Endothelial cell of umbilical vein (primary cell): ENCODE data around the gene MYH15. TPM values are rescaled to one million over a fixed set of nuclear protein-coding genes. Genes with fewer than 3 reads are reported as not detected.

Source experiments
- BruUV-seq: library from RNA; stranded (reverse); fragments of 400-500 nt; replicated peaks from 2 replicates; lab custom pipeline; 2021; lab: Mats Ljungman, UMichigan
- CTCF ChIA-PET: fragments of 300-600, 350-600 bp; sonication (Branson Sonifier 250); formaldehyde crosslinking; loops from one replicate; lab custom pipeline; 2021; ENCODE audit warnings: antibody characterized with exemption, inconsistent platforms; lab: Charles Lee
- POLR2A ChIA-PET: fragments of 300-600, 350-600 bp; sonication (Branson Sonifier 250); formaldehyde crosslinking; loops from one replicate; lab custom pipeline; 2021; ENCODE audit warnings: antibody characterized with exemption, inconsistent platforms; lab: Charles Lee
- DNase-seq: peaks from one replicate; pipeline ENCODE4 v3.0.0-alpha.2; 2011; ENCODE audit warnings: low read depth, low spot score
- FAIRE-seq: peaks from 2 replicates; lab custom pipeline; 2011; peaks lifted over from hg19 to GRCh38; lab: Jason Lieb, UNC
- H2AFZ ChIP-seq: 2 replicates; pipeline ENCODE4 v1.6.0; 2012; ENCODE audit warnings: low read depth, low read length, control low read depth, inconsistent platforms
- H3K27ac ChIP-seq: 2 replicates; pipeline ENCODE4 v1.5.1; 2011; ENCODE audit warnings: low read depth, mild to moderate bottlenecking, control low read depth, low read length, moderate library complexity; ENCODE audit not compliant: insufficient read depth
- H3K27me3 ChIP-seq, 2 experiments: 2 replicates each; pipeline versions ENCODE4 v1.6.0 to v1.6.1; 2011; ENCODE audit warnings: low read length in 2 of 2, mixed read lengths in 1 of 2; ENCODE audit not compliant: control insufficient read depth in 2 of 2, insufficient read depth in 2 of 2
- H3K36me3 ChIP-seq, 2 experiments: 2 replicates in 1 of 2; 3 replicates in 1 of 2; pipeline ENCODE4 v1.5.1; 2011; ENCODE audit warnings: low read length in 2 of 2, mild to moderate bottlenecking in 1 of 2, moderate library complexity in 1 of 2; ENCODE audit not compliant: control insufficient read depth in 2 of 2, insufficient read depth in 2 of 2; ENCODE audit errors: extremely low read depth in 1 of 2
- H3K4me1 ChIP-seq: 3 replicates; pipeline ENCODE4 v1.5.1; 2011; ENCODE audit warnings: mild to moderate bottlenecking, low read length; ENCODE audit not compliant: control insufficient read depth, insufficient read depth; ENCODE audit errors: extremely low read depth
- H3K4me2 ChIP-seq: 2 replicates; pipeline ENCODE4 v1.6.1; 2011; ENCODE audit warnings: low read length, control low read depth, mixed read lengths; ENCODE audit not compliant: insufficient read depth
- H3K4me3 ChIP-seq, 3 experiments: fragments of 200-600 bp in 1 of 3; sonication (generic), shearing (Covaris generic) in 1 of 3; replicated peaks in 1 of 3; 2 replicates each; pipeline ENCODE4 v1.5.1; 2011 to 2016; ENCODE audit warnings: control low read depth in 3 of 3, low read length in 3 of 3, mild to moderate bottlenecking in 2 of 3, inconsistent platforms in 1 of 3, low read depth in 1 of 3, moderate library complexity in 1 of 3; ENCODE audit not compliant: insufficient read depth in 1 of 3
- H3K79me2 ChIP-seq: 2 replicates; pipeline ENCODE4 v1.6.0; 2012; ENCODE audit warnings: low read length, inconsistent platforms; ENCODE audit not compliant: control insufficient read depth, insufficient read depth
- H3K9ac ChIP-seq: replicated peaks from 2 replicates; pipeline ENCODE3; 2011; ENCODE audit warnings: low read length, control low read depth; ENCODE audit not compliant: insufficient read depth; ENCODE audit errors: extremely low read depth
- H3K9me1 ChIP-seq: replicated peaks from 3 replicates; pipeline ENCODE4 v1.6.0; 2011; ENCODE audit warnings: mild to moderate bottlenecking, low read length; ENCODE audit not compliant: control insufficient read depth, insufficient read depth; ENCODE audit errors: extremely low read depth
- H3K9me3 ChIP-seq: replicated peaks from 2 replicates; pipeline ENCODE4 v1.5.1; 2012; ENCODE audit warnings: low read length, inconsistent platforms; ENCODE audit not compliant: control insufficient read depth, insufficient read depth
- H4K20me1 ChIP-seq: replicated peaks from 2 replicates; pipeline ENCODE3; 2011; ENCODE audit warnings: mild to moderate bottlenecking, low read length; ENCODE audit not compliant: control insufficient read depth, insufficient read depth; ENCODE audit errors: extremely low read depth
- FOS ChIP-seq: IDR thresholded peaks from 2 replicates; pipeline ENCODE4 v1.6.1; 2011; ENCODE audit warnings: mild to moderate bottlenecking, low read length, moderate library complexity, borderline replicate concordance; ENCODE audit not compliant: insufficient read depth
- GATA2 ChIP-seq: IDR thresholded peaks from 2 replicates; pipeline ENCODE4 v1.7.0; 2011; ENCODE audit warnings: low read depth, mild to moderate bottlenecking, moderate library complexity, mixed read lengths, low read length; ENCODE audit not compliant: insufficient read length, insufficient read depth
- POLR2A ChIP-seq: IDR thresholded peaks from 2 replicates; pipeline ENCODE4 v1.6.1; 2012; ENCODE audit warnings: low read depth, mild to moderate bottlenecking, control low read depth, low read length
- POLR2AphosphoS5 ChIP-seq: IDR thresholded peaks from 2 replicates; pipeline ENCODE4 v1.6.1; 2012; ENCODE audit warnings: low read depth, mild to moderate bottlenecking, control low read depth, low read length, moderate library complexity; ENCODE audit not compliant: insufficient read depth
- dilution Hi-C: fragments of 300-500 bp; cut with MboI; formaldehyde crosslinking; loops from one replicate; pipeline ENCODE4 v1.15.0; 2019; ENCODE audit warnings: low sequenced_read_pairs; ENCODE audit not compliant: extremely low pct_ligation_motif_present
- intact Hi-C: fragments of 100-400 bp; cut with micrococcal nuclease; formaldehyde crosslinking; loops from one replicate; pipeline ENCODE4 v1.10.0; 2022
- polyA plus RNA-seq, 4 experiments: library from polyadenylated mRNA; depleted of rRNA in 3 of 4; stranded (reverse) in 3 of 4; unstranded in 1 of 4; fragments of >200 nt; gene quantifications; 2 replicates each; pipeline versions ENCODE4 v1.2.1 to v1.2.3, GENCODE V29; 2011 to 2012; ENCODE audit warnings: missing spikeins in 1 of 4
- total RNA-seq: library from RNA; stranded (reverse); gene quantifications from 2 replicates; pipeline ENCODE4 v1.2.3, GENCODE V29; 2021
- TF ChIP-seq, protein P1 (sequence below), 2 donors: IDR thresholded peaks; 1 replicate in 1 of 2; 2 replicates in 1 of 2; pipeline ENCODE4 v1.5.1; 2011; ENCODE audit warnings: low read length in 2 of 2, mild to moderate bottlenecking in 2 of 2, moderate library complexity in 2 of 2, control low read depth in 1 of 2, inconsistent platforms in 1 of 2, low read depth in 1 of 2; ENCODE audit not compliant: insufficient read depth in 1 of 2; ENCODE audit errors: extremely low read depth in 1 of 2

The MYH15 gene
- total and polyA plus RNA-seq, 2 donors (not counting 3 experiments of a cell fraction or from before 2014, with no cell fraction given): 0.27 TPM; not detected in 1

DNA sequence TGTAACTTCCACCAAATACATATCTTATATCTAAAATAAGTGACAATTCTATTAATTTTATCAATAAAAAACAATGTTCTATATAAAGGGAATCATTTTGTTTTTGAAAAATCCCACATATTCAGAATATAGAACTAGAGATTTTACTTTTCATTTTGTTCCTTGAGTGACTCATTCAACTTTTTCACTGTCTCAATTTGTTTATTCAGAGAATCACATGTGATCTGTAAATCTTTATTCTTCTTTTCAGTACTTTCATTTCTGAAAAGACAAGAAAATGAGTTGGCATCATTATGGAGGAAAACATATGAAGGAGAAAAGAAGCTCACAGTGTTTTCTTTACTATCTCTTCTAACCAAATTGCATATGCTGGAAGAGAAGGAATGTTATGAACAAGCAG lies 43.8 kb upstream of the MYH15 start:
- ChIA-PET CTCF (interaction anchor here (0.6 to 5.7 kb wide), 5 partner anchors 8 to 77 kb away, joined by 3 to 122 read pairs (median 4); no protein-coding TSS in a partner anchor), POLR2A (no interaction called here)
- Histone ChIP-seq H3K27ac (peak overlapping the region; percentile 21), H3K9ac (no peak overlapping the region), H4K20me1 (no peaks in the 10 kb centered on the region), H3K27me3 (no peaks in the 10 kb centered on the region), H3K4me2 (no peak overlapping the region), H3K9me1 (no peaks in the 10 kb centered on the region), H3K4me1 (peaks cover 1% of the 10 kb centered on the region), H3K4me3 (no peak overlapping the region), H3K9me3 (no peaks in the 10 kb centered on the region), H2AFZ (no peak overlapping the region), H3K79me2 (no peaks in the 10 kb centered on the region), H3K36me3 (peaks cover 0 to 11% of the 10 kb centered on the region in 2 experiments)
- intact Hi-C loops (loop anchor here (5.0 kb wide), 2 partner anchors 627 to 1317 kb away; no protein-coding TSS in a partner anchor), dilution Hi-C loops (no loop called here)
- BruUV-seq: no TSS peak
- TF ChIP-seq FOS: no peak
- no peak for TF ChIP-seq GATA2
- no peak for TF ChIP-seq POLR2A
- no peak for TF ChIP-seq POLR2AphosphoS5
- no peak for FAIRE-seq
- DNase-seq: no peak

DNA sequence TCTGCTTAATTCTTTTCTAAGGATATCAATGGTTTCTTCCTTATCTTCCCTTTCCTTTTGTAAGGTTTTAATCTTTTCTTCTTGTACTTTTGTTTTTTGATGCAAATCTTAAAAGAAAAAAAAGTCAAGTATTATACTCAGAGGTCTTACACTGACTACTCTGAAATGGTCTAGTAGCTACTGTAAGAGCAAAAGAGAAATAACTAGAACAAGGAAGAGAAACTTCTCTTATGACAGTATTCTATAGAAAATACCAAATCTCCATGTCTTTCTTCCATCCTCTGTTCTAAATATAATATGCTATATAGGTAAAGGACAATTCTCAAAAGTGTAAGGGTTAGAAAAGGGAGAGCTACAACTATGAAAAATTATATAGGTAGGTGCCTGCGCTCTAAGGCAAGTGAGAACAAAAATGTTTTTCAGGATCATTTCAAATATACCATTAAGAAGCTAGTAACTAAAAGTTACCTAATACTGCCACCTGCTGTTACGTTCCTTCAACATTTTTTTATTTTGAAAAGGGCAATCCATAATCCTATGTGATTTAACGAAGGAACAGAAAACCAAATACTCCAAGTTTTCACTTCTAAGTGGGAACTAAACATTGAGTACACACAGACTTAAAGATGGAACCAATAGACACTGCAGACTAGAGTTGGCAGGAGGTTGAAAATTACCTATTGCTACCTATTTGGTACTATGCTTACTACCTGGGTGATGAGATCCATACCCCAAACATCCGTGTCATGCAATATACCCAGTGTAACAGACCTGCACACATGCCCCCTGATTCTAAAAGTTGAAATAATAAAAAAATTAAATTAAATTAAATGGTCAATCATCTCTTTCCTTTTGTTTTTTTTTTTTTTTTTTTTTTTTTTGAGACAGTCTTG lies 42.1 kb upstream of the MYH15 start:
- Histone ChIP-seq H3K27me3 (no peaks in the 10 kb centered on the region), H3K36me3 (peaks cover 0 to 6% of the 10 kb centered on the region in 2 experiments), H4K20me1 (no peaks in the 10 kb centered on the region), H3K9ac (no peak overlapping the region), H3K27ac (no peak overlapping the region), H3K9me3 (no peaks in the 10 kb centered on the region), H2AFZ (no peak overlapping the region), H3K9me1 (no peaks in the 10 kb centered on the region), H3K4me2 (no peak overlapping the region), H3K79me2 (no peaks in the 10 kb centered on the region), H3K4me3 (no peak overlapping the region), H3K4me1 (peaks cover 12% of the 10 kb centered on the region)
- no TSS peak for BruUV-seq
- dilution Hi-C loops (no loop called here), intact Hi-C loops (loop anchor here (1.0 to 5.0 kb wide), 4 partner anchors 63 to 1315 kb away; no protein-coding TSS in a partner anchor)
- ChIA-PET POLR2A (no interaction called here), CTCF (interaction anchor here (0.6 to 5.7 kb wide), 29 partner anchors 9 to 1316 kb away, joined by 3 to 122 read pairs (median 8); partner anchors contain the start of genes CIP2A and DZIP3)
- FAIRE-seq: peak; percentile 43
- TF ChIP-seq GATA2: no peak
- TF ChIP-seq, protein P1, sequence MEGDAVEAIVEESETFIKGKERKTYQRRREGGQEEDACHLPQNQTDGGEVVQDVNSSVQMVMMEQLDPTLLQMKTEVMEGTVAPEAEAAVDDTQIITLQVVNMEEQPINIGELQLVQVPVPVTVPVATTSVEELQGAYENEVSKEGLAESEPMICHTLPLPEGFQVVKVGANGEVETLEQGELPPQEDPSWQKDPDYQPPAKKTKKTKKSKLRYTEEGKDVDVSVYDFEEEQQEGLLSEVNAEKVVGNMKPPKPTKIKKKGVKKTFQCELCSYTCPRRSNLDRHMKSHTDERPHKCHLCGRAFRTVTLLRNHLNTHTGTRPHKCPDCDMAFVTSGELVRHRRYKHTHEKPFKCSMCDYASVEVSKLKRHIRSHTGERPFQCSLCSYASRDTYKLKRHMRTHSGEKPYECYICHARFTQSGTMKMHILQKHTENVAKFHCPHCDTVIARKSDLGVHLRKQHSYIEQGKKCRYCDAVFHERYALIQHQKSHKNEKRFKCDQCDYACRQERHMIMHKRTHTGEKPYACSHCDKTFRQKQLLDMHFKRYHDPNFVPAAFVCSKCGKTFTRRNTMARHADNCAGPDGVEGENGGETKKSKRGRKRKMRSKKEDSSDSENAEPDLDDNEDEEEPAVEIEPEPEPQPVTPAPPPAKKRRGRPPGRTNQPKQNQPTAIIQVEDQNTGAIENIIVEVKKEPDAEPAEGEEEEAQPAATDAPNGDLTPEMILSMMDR (IDR thresholded peaks at IDR 0.05; ENCODE audit: extremely low read depth in 1 of 2, insufficient read depth in 1 of 2, low read depth in 1 of 2, low read length in 2 of 2): peak; percentile 21 to 31
- DNase-seq: peak; percentile 68
